HepG2 (cell line): ENCODE data around the gene B3GNT9. TPM values are rescaled to one million over a fixed set of nuclear protein-coding genes. Genes with fewer than 3 reads are reported as not detected.

Experiments
- ATAC-seq: fragments of 200-7000 bp; cut with Tn5 transposase; 3 replicates; pipeline ENCODE4 v1.9.1; 2020; ENCODE audit warnings: mild to moderate bottlenecking, moderate library complexity
- BruUV-seq: library from RNA; stranded (reverse); fragments of 400-500 nt; replicated peaks from 2 replicates; lab custom pipeline; 2021; lab: Mats Ljungman, UMichigan
- CTCF ChIA-PET: fragments of 300-600 bp; formaldehyde crosslinking; extraction: SDS; loops from one replicate; lab custom pipeline; 2021; ENCODE audit warnings: low total read pairs, inconsistent platforms, low intra/inter-chr PET ratio; lab: Yijun Ruan, JAX
- POLR2A ChIA-PET: fragments of 350-600 bp; sonication (Branson Sonifier 250); formaldehyde crosslinking; loops from one replicate; lab custom pipeline; 2020; ENCODE audit warnings: antibody characterized with exemption, inconsistent platforms; lab: Yijun Ruan, JAX
- DNase-seq: peaks from one replicate; pipeline ENCODE4 v3.0.0-alpha.2; 2015; ENCODE audit warnings: low spot score
- FAIRE-seq: peaks from 3 replicates; lab custom pipeline; 2011; peaks lifted over from hg19 to GRCh38; lab: Jason Lieb, UNC
- H2AFZ ChIP-seq: one replicate; pipeline ENCODE4 v1.6.1; 2011; ENCODE audit warnings: low read length, inconsistent platforms
- H3K27ac ChIP-seq: fragments of 300-600 bp; 3 replicates; pipeline ENCODE4 v1.8.0; 2011; ENCODE audit warnings: mixed run types, mild to moderate bottlenecking, mixed read lengths, low read length, inconsistent platforms; ENCODE audit not compliant: insufficient read depth; ENCODE audit errors: extremely low read length
- H3K27me3 ChIP-seq, 2 experiments: fragments of 200-600 bp in 1 of 2; 2 replicates in 1 of 2; 3 replicates in 1 of 2; pipeline versions ENCODE4 v1.6.0 to v1.8.0; 2011; ENCODE audit warnings: low read length in 2 of 2, mild to moderate bottlenecking in 2 of 2, moderate library complexity in 2 of 2, inconsistent platforms in 1 of 2; ENCODE audit not compliant: insufficient read depth in 2 of 2, control insufficient read depth in 1 of 2
- H3K36me3 ChIP-seq, 2 experiments: fragments of 200-600 bp in 1 of 2; replicated peaks in 1 of 2; 2 replicates in 1 of 2; 3 replicates in 1 of 2; pipeline versions ENCODE4 v1.5.1 to v1.8.0; 2011; ENCODE audit warnings: low read length in 2 of 2, inconsistent platforms in 1 of 2; ENCODE audit not compliant: insufficient read depth in 2 of 2, control insufficient read depth in 1 of 2
- H3K4me1 ChIP-seq: 2 replicates; pipeline ENCODE4 v1.5.1; 2012; ENCODE audit warnings: low read length, inconsistent platforms; ENCODE audit not compliant: insufficient read depth
- H3K4me2 ChIP-seq: 2 replicates; pipeline ENCODE4 v1.6.0; 2011; ENCODE audit warnings: low read depth, low read length, inconsistent platforms
- H3K4me3 ChIP-seq, 3 experiments: fragments of 200-600 bp in 1 of 3; sonication (generic), shearing (Covaris generic) in 1 of 3; replicated peaks in 1 of 3; 2 replicates each; pipeline ENCODE4 v1.5.1; 2011 to 2016; ENCODE audit warnings: low read length in 3 of 3, inconsistent platforms in 2 of 3, low read depth in 2 of 3, mild to moderate bottlenecking in 2 of 3, control low read depth in 1 of 3, mixed read lengths in 1 of 3; ENCODE audit not compliant: insufficient read depth in 1 of 3
- H3K79me2 ChIP-seq: one replicate; pipeline ENCODE4 v1.6.1; 2011; ENCODE audit warnings: low read length, inconsistent platforms; ENCODE audit not compliant: insufficient read depth
- H3K9ac ChIP-seq: 2 replicates; pipeline ENCODE4 v1.6.0; 2011; ENCODE audit warnings: mild to moderate bottlenecking, low read depth, low read length, inconsistent platforms; ENCODE audit not compliant: insufficient read depth
- H3K9me3 ChIP-seq: 2 replicates; pipeline ENCODE4 v1.5.1; 2012; ENCODE audit warnings: mild to moderate bottlenecking, low read length
- H4K20me1 ChIP-seq: 2 replicates; pipeline ENCODE4 v1.6.0; 2011; ENCODE audit warnings: inconsistent platforms, mild to moderate bottlenecking, low read length, moderate library complexity; ENCODE audit not compliant: insufficient read depth
- CENPT ChIP-seq: sonication (generic); formaldehyde crosslinking; IDR thresholded peaks from 2 replicates; pipeline ENCODE4 v1.8.0; 2022; ENCODE audit warnings: low read depth, mild to moderate bottlenecking, moderate library complexity, missing genetic modification reagents
- ELF3 ChIP-seq: IDR thresholded peaks from 2 replicates; pipeline ENCODE4 v1.6.1; 2016; ENCODE audit warnings: missing genetic modification reagents, missing compliant biosample characterization
- HNRNPK ChIP-seq: fragments of 200-400 bp; formaldehyde crosslinking; IDR thresholded peaks from 2 replicates; pipeline ENCODE4 v1.6.1; 2018; ENCODE audit warnings: low read length, low read depth, moderate library complexity, mild to moderate bottlenecking; ENCODE audit not compliant: poor library complexity, severe bottlenecking
- JARID2 ChIP-seq: sonication (generic); formaldehyde crosslinking; IDR thresholded peaks from 2 replicates; pipeline ENCODE4 v1.8.1; 2023; ENCODE audit warnings: missing genetic modification reagents, inconsistent platforms; ENCODE audit not compliant: insufficient replicate concordance
- MATR3 ChIP-seq: sonication (generic); formaldehyde crosslinking; IDR thresholded peaks from 2 replicates; pipeline ENCODE4 v1.4.0; 2020; ENCODE audit warnings: missing genetic modification reagents
- MYC ChIP-seq: sonication (generic); formaldehyde crosslinking; IDR thresholded peaks from 2 replicates; pipeline ENCODE4 v1.9.0; 2021; ENCODE audit warnings: missing genetic modification reagents, borderline replicate concordance
- SALL1 ChIP-seq: sonication (generic); formaldehyde crosslinking; IDR thresholded peaks from 2 replicates; pipeline ENCODE4 v1.8.0; 2022; ENCODE audit warnings: mild to moderate bottlenecking, missing genetic modification reagents
- THAP9 ChIP-seq: sonication (generic); formaldehyde crosslinking; IDR thresholded peaks from 2 replicates; pipeline ENCODE4; 2020; ENCODE audit warnings: missing genetic modification reagents, mild to moderate bottlenecking, borderline replicate concordance
- XBP1 ChIP-seq: sonication (generic); formaldehyde crosslinking; IDR thresholded peaks from 2 replicates; pipeline ENCODE4 v1.5.0; 2020; ENCODE audit warnings: missing genetic modification reagents
- ZNF3 ChIP-seq: IDR thresholded peaks from 2 replicates; pipeline ENCODE4 v1.7.0; 2017; ENCODE audit warnings: inconsistent platforms
- ZNF770 ChIP-seq: sonication (generic); formaldehyde crosslinking; IDR thresholded peaks from 2 replicates; pipeline ENCODE4 v1.5.0; 2020; ENCODE audit warnings: mild to moderate bottlenecking, missing genetic modification reagents
- WGBS: methylation state at CpG from one replicate; pipeline ENCODE4 v1.1.6; 2017; ENCODE audit warnings: low lambda C conversion rate; 5-methylcytosine and 5-hydroxymethylcytosine counted together
- in situ Hi-C: cut with HindIII; loops from 2 replicates; pipeline ENCODE4 v1.10.0; 2017; ENCODE audit warnings: low pct_unique_long_range_greater_than_20kb; ENCODE audit not compliant: extremely low pct_ligation_motif_present
- intact Hi-C: fragments of 100-400 bp; cut with micrococcal nuclease; formaldehyde crosslinking; loops from one replicate; pipeline ENCODE4 v1.10.0; 2022; ENCODE audit not compliant: unreplicated experiment
- polyA plus RNA-seq, 8 experiments: library from polyadenylated mRNA; depleted of rRNA in 3 of 8; stranded (reverse) in 7 of 8; unstranded in 1 of 8; fragments of >200 nt; fragmentation: Illumina TruSeq in 4 of 8; extraction: Trizol in 4 of 8; gene quantifications; 2 replicates each; pipeline versions ENCODE4 v1.2.1 to v1.2.3, GENCODE V29; 2011 to 2016; ENCODE audit warnings: low read depth in 4 of 8, missing spikeins in 1 of 8, mixed read lengths in 1 of 8; ENCODE audit not compliant: insufficient read depth in 1 of 8
- total RNA-seq, 5 experiments: library from RNA; depleted of rRNA; stranded (reverse); fragments of >200 nt; fragmentation: Illumina TruSeq; extraction: Trizol; gene quantifications; 2 replicates each; pipeline ENCODE4 v1.2.3, GENCODE V29; 2016; ENCODE audit warnings: low read depth in 1 of 5

The B3GNT9 gene
- total and polyA plus RNA-seq, 2 of the 13 experiments (the other 11 are each of a cell fraction or from before 2014, with no cell fraction given): 1.5 to 3.1 TPM

GRCh38 chr16:67157892-67158635, 7.3 kb upstream of the B3GNT9 start:
- intact Hi-C loops (loop anchor here (5.0 to 10.0 kb wide), 2 partner anchors 201 to 263 kb away; no protein-coding TSS in a partner anchor), in situ Hi-C loops (loop anchor here (5.0 kb wide), 2 partner anchors 141 to 181 kb away; no protein-coding TSS in a partner anchor)
- peaks cover 4% of the 10 kb centered on the region in 2 experiments; a peak in 2 of 5 replicates for H3K27me3 ChIP-seq
- H3K4me3 ChIP-seq: no peak overlapping the region
- no peaks in the 10 kb centered on the region for H3K9me3 ChIP-seq
- TF ChIP-seq MYC (CRISPR knock-in tag) (0 out of 2 replicates have a peak, but pooled peaks have one; percentile 15), SALL1 (CRISPR knock-in tag) (peak; percentile 26; the same call in 1 of the 2 replicates), CENPT (CRISPR knock-in tag) (no peak), ELF3 (no peak), HNRNPK (peak; percentile 47), ZNF770 (CRISPR knock-in tag) (peak; percentile 75), MATR3 (CRISPR knock-in tag) (no peak), XBP1 (CRISPR knock-in tag) (no peak), ZNF3 (CRISPR knock-in tag) (no peak), JARID2 (CRISPR knock-in tag) (no peak), THAP9 (CRISPR knock-in tag) (0 out of 2 replicates have a peak, but pooled peaks have one; percentile 22)
- ChIA-PET POLR2A (interaction anchor here (1.0 to 5.7 kb wide), 5 partner anchors 12 to 140 kb away, joined by 3 to 54 read pairs (median 3); partner anchors contain the start of genes NOL3 and PHAF1), CTCF (interaction anchor here (1.1 kb wide), 1 partner anchor 27 kb away, joined by 3 read pairs; no protein-coding TSS in a partner anchor)
- no peak overlapping the region for H3K27ac ChIP-seq
- DNase-seq (no peak), ATAC-seq (no peak), FAIRE-seq (no peak)
- no TSS peak for BruUV-seq
- H3K36me3 ChIP-seq: no peaks in the 10 kb centered on the region
- H3K4me2 ChIP-seq: peak overlapping the region; percentile 26; the same call in 1 of the 2 replicates
- H3K79me2 ChIP-seq: no peaks in the 10 kb centered on the region
- H3K9ac ChIP-seq: no peak overlapping the region
- 50% methylated on average over 7 of the region's 7 CpGs for WGBS
- H4K20me1 ChIP-seq: no peaks in the 10 kb centered on the region
- peaks cover 45% of the 10 kb centered on the region for H3K4me1 ChIP-seq
- no peak overlapping the region for H2AFZ ChIP-seq
